Prostate gland (tissue), 2 donors: ENCODE results near the gene GUCY2C.

Source experiments
- CTCF ChIP-seq, 4 experiments: fragments of 200-600 bp in 2 of 4; fragments of 450-650 bp in 2 of 4; sonication (generic) in 2 of 4; IDR thresholded peaks; 1 replicate in 3 of 4; 2 replicates in 1 of 4; pipeline ENCODE4 v1.5.1; 2016 to 2019; ENCODE audit warnings: antibody characterized with exemption in 4 of 4, mild to moderate bottlenecking in 2 of 4, moderate library complexity in 2 of 4
- POLR2AphosphoS5 ChIP-seq: sonication (generic); formaldehyde crosslinking; IDR thresholded peaks from one replicate; pipeline ENCODE4 v1.6.1; 2017; ENCODE audit warnings: antibody characterized with exemption

GRCh38 chr12:14651371-14651770, 45.0 kb downstream of the GUCY2C start:
- TF ChIP-seq CTCF (IDR thresholded peaks at IDR 0.05) (no peak), POLR2AphosphoS5 (no peak)
